Activated T-cell treated with anti-CD3 and anti-CD28 coated beads, Interleukin-2, amount 50 U/mL, for 72 hours (primary cell): ENCODE results near the gene SMIM29. TPM values are rescaled to one million over a fixed set of nuclear protein-coding genes. Genes with fewer than 3 reads are reported as not detected.
A peak's percentile ranks its signal among the peaks of the same experiment; 100 is the strongest.

ENCODE experiments used
- ATAC-seq, 2 donors: fragments of 150-1000 bp; cut with Tn5 transposase; replicated peaks in 1 of 2; 2 replicates each; pipeline ENCODE4 v1.10.0; 2021; ENCODE audit warnings: moderate library complexity in 2 of 2, mild to moderate bottlenecking in 1 of 2
- DNase-seq, 2 donors: peaks; one replicate each; pipeline ENCODE4 v3.0.0; 2021 to 2022; ENCODE audit warnings: mixed read lengths in 1 of 2
- H3K27ac Mint-ChIP-seq: one replicate; pipeline ENCODE4 v1.8.0; 2022; ENCODE audit warnings: mild to moderate bottlenecking, moderate library complexity, mixed read lengths
- H3K27me3 Mint-ChIP-seq: one replicate; pipeline ENCODE4 v1.8.0; 2022; ENCODE audit warnings: low read depth, mixed read lengths
- H3K36me3 Mint-ChIP-seq, 2 donors: one replicate each; pipeline ENCODE4 v1.8.0; 2022; ENCODE audit warnings: mixed read lengths in 2 of 2, mild to moderate bottlenecking in 1 of 2; ENCODE audit not compliant: insufficient read depth in 2 of 2
- H3K4me1 Mint-ChIP-seq: one replicate; pipeline ENCODE4 v1.8.0; 2022; ENCODE audit warnings: low read depth, mixed read lengths
- H3K4me3 Mint-ChIP-seq, 2 donors: one replicate each; pipeline ENCODE4 v1.8.0; 2022; ENCODE audit warnings: mild to moderate bottlenecking in 2 of 2, mixed read lengths in 2 of 2, moderate library complexity in 2 of 2
- H3K9me3 Mint-ChIP-seq, 2 donors: one replicate each; pipeline ENCODE4 v1.8.0; 2022; ENCODE audit warnings: mixed read lengths in 2 of 2
- total RNA-seq, 2 donors: library from RNA; stranded (reverse); gene quantifications; one replicate each; pipeline ENCODE4 v1.2.3, GENCODE V29; 2022

The SMIM29 gene
- total RNA-seq, 2 donors from 2014 or later, result 22.8 to 26.7 TPM

- peak overlapping the region; percentile 20 to 68 for H3K4me3 Mint-ChIP-seq
- no peaks in the 10 kb centered on the region for H3K9me3 Mint-ChIP-seq
- peaks cover 0 to 7% of the 10 kb centered on the region in 2 donors for H3K36me3 Mint-ChIP-seq
- ATAC-seq, result no peak
- DNase-seq, result no peak
- peak overlapping the region; percentile 85 for H3K27ac Mint-ChIP-seq
- H3K27me3 Mint-ChIP-seq, result no peaks in the 10 kb centered on the region
- peaks cover 42% of the 10 kb centered on the region for H3K4me1 Mint-ChIP-seq
These were observed 14.0 kb downstream of the SMIM29 start for GRCh38 chr6:34234667-34235306.

GRCh38 chr6:34233867-34234266, 14.9 kb downstream of the SMIM29 start:
- Mint-ChIP-seq H3K36me3 (peaks cover 0 to 2% of the 10 kb centered on the region in 2 donors), H3K27me3 (no peaks in the 10 kb centered on the region), H3K27ac (peak overlapping the region; percentile 85), H3K4me1 (peaks cover 42% of the 10 kb centered on the region), H3K9me3 (no peaks in the 10 kb centered on the region), H3K4me3 (peak overlapping the region in 1 of 2 donors; percentile 68)
- ATAC-seq (no peak), DNase-seq (no peak)

- Mint-ChIP-seq H3K9me3 (no peaks in the 10 kb centered on the region), H3K4me3 (no peak overlapping the region), H3K4me1 (peaks cover 44% of the 10 kb centered on the region), H3K27me3 (no peaks in the 10 kb centered on the region), H3K27ac (peak overlapping the region; percentile 16), H3K36me3 (peaks cover 0 to 1% of the 10 kb centered on the region in 2 donors)
- ATAC-seq (no peak), DNase-seq (no peak)
These were observed 15.9 kb downstream of the SMIM29 start for GRCh38 chr6:34232901-34233300.

GRCh38 chr6:34231566-34232336, 17.1 kb downstream of the SMIM29 start:
- Mint-ChIP-seq H3K36me3 (no peaks in the 10 kb centered on the region), H3K9me3 (no peaks in the 10 kb centered on the region), H3K4me3 (no peak overlapping the region), H3K27me3 (no peaks in the 10 kb centered on the region), H3K27ac (no peak overlapping the region), H3K4me1 (peaks cover 56% of the 10 kb centered on the region)
- ATAC-seq (no peak), DNase-seq (no peak)

- Mint-ChIP-seq H3K27ac (no peak overlapping the region), H3K36me3 (no peaks in the 10 kb centered on the region), H3K27me3 (no peaks in the 10 kb centered on the region), H3K4me3 (no peak overlapping the region), H3K9me3 (no peaks in the 10 kb centered on the region), H3K4me1 (peaks cover 57% of the 10 kb centered on the region)
- no peak for DNase-seq
- ATAC-seq, result no peak
These were observed 18.0 kb downstream of the SMIM29 start for GRCh38 chr6:34230653-34231371.

- Mint-ChIP-seq H3K4me3 (no peak overlapping the region), H3K9me3 (no peaks in the 10 kb centered on the region), H3K27me3 (no peaks in the 10 kb centered on the region), H3K4me1 (peaks cover 59% of the 10 kb centered on the region), H3K36me3 (no peaks in the 10 kb centered on the region), H3K27ac (no peak overlapping the region)
- no peak for ATAC-seq
- no peak for DNase-seq
These were observed 18.9 kb downstream of the SMIM29 start for GRCh38 chr6:34229877-34230276.

GRCh38 chr6:34227761-34228421, 20.9 kb downstream of the SMIM29 start:
- ATAC-seq (no peak), DNase-seq (no peak)
- H3K27ac Mint-ChIP-seq, result no peak overlapping the region

GRCh38 chr6:34226731-34227586, 21.8 kb downstream of the SMIM29 start:
- Mint-ChIP-seq H3K27me3 (no peaks in the 10 kb centered on the region), H3K4me1 (peaks cover 72% of the 10 kb centered on the region), H3K36me3 (no peaks in the 10 kb centered on the region), H3K4me3 (peak overlapping the region in 1 of 2 donors; percentile 37), H3K27ac (no peak overlapping the region), H3K9me3 (no peaks in the 10 kb centered on the region)
- DNase-seq (no peak), ATAC-seq (no peak)

More at GRCh38 chr6:34227761-34228421, 20.9 kb downstream of the SMIM29 start:
- no peaks in the 10 kb centered on the region for H3K36me3 Mint-ChIP-seq
- peak overlapping the region in 1 of 2 donors; percentile 8 for H3K4me3 Mint-ChIP-seq
- H3K9me3 Mint-ChIP-seq, result no peaks in the 10 kb centered on the region
- no peaks in the 10 kb centered on the region for H3K27me3 Mint-ChIP-seq
- peaks cover 69% of the 10 kb centered on the region for H3K4me1 Mint-ChIP-seq

- Mint-ChIP-seq H3K4me3 (no peak overlapping the region), H3K27me3 (no peaks in the 10 kb centered on the region), H3K27ac (no peak overlapping the region), H3K9me3 (no peaks in the 10 kb centered on the region), H3K4me1 (peaks cover 72% of the 10 kb centered on the region), H3K36me3 (no peaks in the 10 kb centered on the region)
- no peak for DNase-seq
- no peak for ATAC-seq
These were observed 22.7 kb downstream of the SMIM29 start for GRCh38 chr6:34226066-34226465.

- DNase-seq, result no peak
- Mint-ChIP-seq H3K27me3 (no peaks in the 10 kb centered on the region), H3K36me3 (no peaks in the 10 kb centered on the region), H3K4me3 (no peak overlapping the region), H3K9me3 (no peaks in the 10 kb centered on the region), H3K4me1 (peaks cover 70% of the 10 kb centered on the region), H3K27ac (no peak overlapping the region)
- ATAC-seq, result no peak
These were observed 23.3 kb downstream of the SMIM29 start for GRCh38 chr6:34225551-34225950.

GRCh38 chr6:34223956-34224940, 24.6 kb downstream of the SMIM29 start:
- H3K4me1 Mint-ChIP-seq, result peaks cover 57% of the 10 kb centered on the region
- no peaks in the 10 kb centered on the region for H3K36me3 Mint-ChIP-seq
- no peaks in the 10 kb centered on the region for H3K27me3 Mint-ChIP-seq
- H3K9me3 Mint-ChIP-seq, result no peaks in the 10 kb centered on the region
- DNase-seq (peak; percentile 95 to 97), ATAC-seq (peak; percentile 94 to 96)
- H3K4me3 Mint-ChIP-seq, result peak overlapping the region; percentile 70 to 76
- H3K27ac Mint-ChIP-seq, result peak overlapping the region; percentile 27
